Activated B cell treated with CpG ODN at 0.5 μM for 24 hours (primary cell): ENCODE measurements around the gene TCF15. TPM values are rescaled to one million over a fixed set of nuclear protein-coding genes. Genes with fewer than 3 reads are reported as not detected.

Experiments used
- ATAC-seq: fragments of 200-7000 bp; cut with Tn5 transposase; one replicate; pipeline ENCODE4 v1.10.0; 2021; ENCODE audit warnings: low read depth, mild to moderate bottlenecking, moderate library complexity
- CTCF ChIA-PET: fragments of 350-600 bp; sonication (Branson Sonifier 250); formaldehyde crosslinking; loops from one replicate; lab custom pipeline; 2021; ENCODE audit warnings: antibody characterized with exemption; lab: Charles Lee
- POLR2A ChIA-PET: fragments of 350-600 bp; sonication (Branson Sonifier 250); formaldehyde crosslinking; loops from one replicate; lab custom pipeline; 2021; ENCODE audit warnings: antibody characterized with exemption; lab: Charles Lee
- DNase-seq: peaks from one replicate; pipeline ENCODE4 v3.0.0; 2022
- H3K27ac Mint-ChIP-seq: one replicate; pipeline ENCODE4 v1.8.0; 2020; ENCODE audit warnings: mixed read lengths
- H3K27me3 Mint-ChIP-seq: one replicate; pipeline ENCODE4 v1.8.0; 2021; ENCODE audit warnings: mixed read lengths
- H3K36me3 Mint-ChIP-seq: one replicate; pipeline ENCODE4 v1.8.0; 2021; ENCODE audit warnings: low read depth, mixed read lengths
- H3K4me1 Mint-ChIP-seq: one replicate; pipeline ENCODE4 v1.8.0; 2021; ENCODE audit warnings: mixed read lengths
- H3K4me3 Mint-ChIP-seq: one replicate; pipeline ENCODE4 v1.8.0; 2020; ENCODE audit warnings: mild to moderate bottlenecking, mixed read lengths
- H3K9me3 Mint-ChIP-seq: one replicate; pipeline ENCODE4 v1.8.0; 2020; ENCODE audit warnings: mixed read lengths
- CTCF ChIP-seq: fragments of 200-600 bp; IDR thresholded peaks from one replicate; pipeline ENCODE4 v1.8.0; 2022; ENCODE audit warnings: antibody characterized with exemption, mild to moderate bottlenecking
- intact Hi-C: fragments of 100-400 bp; cut with micrococcal nuclease; formaldehyde crosslinking; loops from one replicate; pipeline ENCODE4 v1.15.1; 2024
- total RNA-seq: library from RNA; stranded (reverse); gene quantifications from 2 replicates; pipeline ENCODE4 v1.2.3, GENCODE V29; 2022

Gene TCF15
- total RNA-seq, 1 donor from 2014 or later: not detected

- ATAC-seq (no peak), DNase-seq (no peak)
- no peak overlapping the region for H3K4me3 Mint-ChIP-seq
- CTCF ChIA-PET: no interaction called here
- H3K4me1 Mint-ChIP-seq: no peaks in the 10 kb centered on the region
- H3K36me3 Mint-ChIP-seq: no peaks in the 10 kb centered on the region
- no peak for TF ChIP-seq CTCF
- peaks cover 17% of the 10 kb centered on the region for H3K27me3 Mint-ChIP-seq
- H3K27ac Mint-ChIP-seq: no peak overlapping the region
- H3K9me3 Mint-ChIP-seq: no peaks in the 10 kb centered on the region
- intact Hi-C loops: no loop called here
- POLR2A ChIA-PET: no interaction called here
These were observed 14.5 kb downstream of the TCF15 start for GRCh38 chr20:595330-596308.

- Mint-ChIP-seq H3K4me3 (no peak overlapping the region), H3K4me1 (peaks cover 5% of the 10 kb centered on the region), H3K27me3 (peaks cover 17% of the 10 kb centered on the region), H3K9me3 (no peaks in the 10 kb centered on the region), H3K27ac (no peak overlapping the region), H3K36me3 (no peaks in the 10 kb centered on the region)
- DNase-seq (no peak), ATAC-seq (no peak)
- ChIA-PET CTCF (no interaction called here), POLR2A (no interaction called here)
- TF ChIP-seq CTCF: no peak
- intact Hi-C loops: no loop called here
These were observed 17.6 kb downstream of the TCF15 start for GRCh38 chr20:592506-592905.

GRCh38 chr20:591941-592340 lies 18.2 kb downstream of the TCF15 start:
- Mint-ChIP-seq H3K27ac (no peak overlapping the region), H3K4me3 (no peak overlapping the region), H3K27me3 (peaks cover 15% of the 10 kb centered on the region), H3K36me3 (no peaks in the 10 kb centered on the region), H3K4me1 (peaks cover 5% of the 10 kb centered on the region), H3K9me3 (no peaks in the 10 kb centered on the region)
- intact Hi-C loops: no loop called here
- POLR2A ChIA-PET: no interaction called here
- TF ChIP-seq CTCF: no peak
- CTCF ChIA-PET: no interaction called here
- DNase-seq (no peak), ATAC-seq (no peak)

- no peak overlapping the region for H3K4me3 Mint-ChIP-seq
- DNase-seq: no peak
- intact Hi-C loops: no loop called here
- no peak for TF ChIP-seq CTCF
- H3K36me3 Mint-ChIP-seq: no peaks in the 10 kb centered on the region
- ATAC-seq: peak; percentile 72
- ChIA-PET CTCF (no interaction called here), POLR2A (no interaction called here)
- peaks cover 28% of the 10 kb centered on the region for H3K27me3 Mint-ChIP-seq
- H3K27ac Mint-ChIP-seq: no peak overlapping the region
- no peaks in the 10 kb centered on the region for H3K9me3 Mint-ChIP-seq
- peaks cover 5% of the 10 kb centered on the region for H3K4me1 Mint-ChIP-seq
These were observed 21.0 kb downstream of the TCF15 start for GRCh38 chr20:588932-589672.

- DNase-seq (no peak), ATAC-seq (no peak)
- H3K9me3 Mint-ChIP-seq: no peaks in the 10 kb centered on the region
- H3K36me3 Mint-ChIP-seq: no peaks in the 10 kb centered on the region
- CTCF ChIA-PET: interaction anchor here (0.7 kb wide), 1 partner anchor 245 kb away, joined by 4 read pairs; the partner anchor contains the start of gene FAM110A
- H3K4me1 Mint-ChIP-seq: peaks cover 5% of the 10 kb centered on the region
- intact Hi-C loops: no loop called here
- peaks cover 28% of the 10 kb centered on the region for H3K27me3 Mint-ChIP-seq
- no peak for TF ChIP-seq CTCF
- H3K4me3 Mint-ChIP-seq: no peak overlapping the region
- no peak overlapping the region for H3K27ac Mint-ChIP-seq
- POLR2A ChIA-PET: no interaction called here
These were observed 21.6 kb downstream of the TCF15 start for GRCh38 chr20:588476-588875.
